Body of pancreas (tissue), 4 donors: ENCODE results near the gene GMPR. TPM values are rescaled to one million over a fixed set of nuclear protein-coding genes. Genes with fewer than 3 reads are reported as not detected.

Source experiments
- ATAC-seq: fragments of 150-250 bp; one replicate; pipeline ENCODE4 v1.9.1; 2016
- DNase-seq, 4 donors: peaks; one replicate each; pipeline ENCODE4 v3.0.0-alpha.2; 2019
- H3K27ac ChIP-seq, 4 donors: fragments of 200-600 bp; sonication (generic); 1 replicate in 3 of 4; 2 replicates in 1 of 4; pipeline versions ENCODE4 v1.5.1 to v1.6.1; 2016 to 2019; ENCODE audit warnings: mild to moderate bottlenecking in 1 of 4, mixed read lengths in 1 of 4, moderate library complexity in 1 of 4
- H3K27me3 ChIP-seq, 2 donors: fragments of 200-600 bp; sonication (generic); one replicate each; pipeline ENCODE4 v1.6.0; 2016; ENCODE audit warnings: mild to moderate bottlenecking in 1 of 2
- H3K36me3 ChIP-seq, 2 donors: fragments of 200-600 bp; sonication (generic); replicated peaks in 1 of 2; 2 replicates each; pipeline ENCODE4 v1.5.1; 2016; ENCODE audit warnings: low read depth in 2 of 2; ENCODE audit not compliant: insufficient read depth in 1 of 2
- H3K4me1 ChIP-seq: fragments of 200-600 bp; sonication (generic); one replicate; pipeline ENCODE4 v1.6.0; 2016
- H3K4me3 ChIP-seq, 2 donors: fragments of 200-600 bp; sonication (generic); 1 replicate in 1 of 2; 2 replicates in 1 of 2; pipeline ENCODE4 v1.5.1; 2016 to 2019
- H3K9me3 ChIP-seq, 3 donors: fragments of 200-600 bp; sonication (generic); 1 replicate in 2 of 3; 2 replicates in 1 of 3; pipeline ENCODE4 v1.5.1; 2016
- CTCF ChIP-seq, 7 experiments: fragments of 450-650 bp in 4 of 7; fragments of 200-600 bp in 3 of 7; sonication (generic) in 3 of 7; IDR thresholded peaks; one replicate each; pipeline ENCODE4 v1.5.1; 2016 to 2019; ENCODE audit warnings: antibody characterized with exemption in 7 of 7
- POLR2A ChIP-seq, 3 donors: fragments of 450-650 bp; IDR thresholded peaks; one replicate each; pipeline ENCODE4 v1.6.1; 2016; ENCODE audit warnings: antibody characterized with exemption in 3 of 3, mild to moderate bottlenecking in 2 of 3
- WGBS, 2 donors: methylation state at CpG; one replicate each; pipeline ENCODE4 v1.1.5; 2017; 5-methylcytosine and 5-hydroxymethylcytosine counted together
- intact Hi-C: fragments of 100-400 bp; cut with DNase I; formaldehyde crosslinking; loops from one replicate; pipeline ENCODE4 v1.15.1; 2023
- total RNA-seq, 2 donors: library from RNA; depleted of rRNA; stranded (reverse); fragments of >200 nt; gene quantifications; one replicate each; pipeline ENCODE4 v1.1.0, GENCODE V29; 2016

GMPR gene
- total RNA-seq, 2 donors from 2014 or later: 7.9 to 14.0 TPM

- H3K27me3 ChIP-seq: no peaks in the 10 kb centered on the region
- DNase-seq: no peak
- intact Hi-C loops: no loop called here
- H3K36me3 ChIP-seq: no peaks in the 10 kb centered on the region
- WGBS, 2 donors: 80 to 93% methylated on average over 5 of the region's 5 CpGs
- H3K4me3 ChIP-seq: no peak overlapping the region
- no peak for ATAC-seq
- TF ChIP-seq CTCF (IDR thresholded peaks at IDR 0.05): no peak
- H3K9me3 ChIP-seq: no peaks in the 10 kb centered on the region
- H3K27ac ChIP-seq: no peak overlapping the region
- no peaks in the 10 kb centered on the region for H3K4me1 ChIP-seq
Measured at GRCh38 chr6:16279243-16279642, 40.9 kb downstream of the GMPR start.

GRCh38 chr6:16282370-16282769, 44.0 kb downstream of the GMPR start:
- Histone ChIP-seq H3K4me3 (no peak overlapping the region), H3K9me3 (no peaks in the 10 kb centered on the region), H3K27me3 (no peaks in the 10 kb centered on the region), H3K27ac (no peak overlapping the region), H3K36me3 (no peaks in the 10 kb centered on the region), H3K4me1 (no peaks in the 10 kb centered on the region)
- DNase-seq (no peak), ATAC-seq (no peak)
- TF ChIP-seq CTCF (IDR thresholded peaks at IDR 0.05): no peak
- TF ChIP-seq POLR2A (IDR thresholded peaks at IDR 0.05): no peak
- intact Hi-C loops: no loop called here
- WGBS, 2 donors: 82 to 87% methylated on average over 4 of the region's 4 CpGs

GRCh38 chr6:16284472-16284871, 46.1 kb downstream of the GMPR start:
- Histone ChIP-seq H3K4me3 (no peak overlapping the region), H3K27ac (no peak overlapping the region), H3K36me3 (no peaks in the 10 kb centered on the region), H3K27me3 (no peaks in the 10 kb centered on the region), H3K4me1 (no peaks in the 10 kb centered on the region), H3K9me3 (no peaks in the 10 kb centered on the region)
- no peak for DNase-seq
- whole genome bisulfite sequencing, 2 donors: 89 to 91% methylated on average over 7 to 14 of the region's 14 CpGs
- intact Hi-C loops: no loop called here
- no peak for ATAC-seq
- TF ChIP-seq CTCF (IDR thresholded peaks at IDR 0.05) (no peak), POLR2A (IDR thresholded peaks at IDR 0.05) (no peak)

GRCh38 chr6:16285467-16286150, 47.2 kb downstream of the GMPR start:
- no peak overlapping the region for H3K27ac ChIP-seq
- no peak for ATAC-seq
- WGBS, 2 donors: 89 to 95% methylated on average over 7 to 11 of the region's 11 CpGs

More at GRCh38 chr6:16285467-16286150, 47.2 kb downstream of the GMPR start:
- Histone ChIP-seq H3K4me3 (no peak overlapping the region), H3K4me1 (no peaks in the 10 kb centered on the region), H3K27me3 (no peaks in the 10 kb centered on the region), H3K36me3 (no peaks in the 10 kb centered on the region), H3K9me3 (no peaks in the 10 kb centered on the region)
- intact Hi-C loops: no loop called here
- DNase-seq: no peak
- TF ChIP-seq POLR2A (IDR thresholded peaks at IDR 0.05) (no peak), CTCF (IDR thresholded peaks at IDR 0.05) (no peak)
